WTC11 (cell line): ENCODE results near the gene CCSER1. TPM values are rescaled to one million over a fixed set of nuclear protein-coding genes. Genes with fewer than 3 reads are reported as not detected.

ENCODE experiments used
- ATAC-seq: fragments of 200-7000 bp; cut with Tn5 transposase; 2 replicates; pipeline ENCODE4 v1.10.0; 2021; ENCODE audit warnings: mild to moderate bottlenecking, moderate library complexity
- CTCF ChIA-PET: fragments of 300-600 bp; sonication (Branson Sonifier 250); formaldehyde crosslinking; loops from one replicate; lab custom pipeline; 2021; ENCODE audit warnings: antibody characterized with exemption; lab: Charles Lee
- POLR2A ChIA-PET: fragments of 350-600 bp; sonication (Branson Sonifier 250); formaldehyde crosslinking; loops from one replicate; lab custom pipeline; 2021; ENCODE audit warnings: antibody characterized with exemption; lab: Charles Lee
- DNase-seq: peaks from one replicate; pipeline ENCODE4 v3.0.0; 2021; ENCODE audit warnings: low spot score
- H3K27ac Mint-ChIP-seq: 2 replicates; pipeline ENCODE4 v1.8.0; 2021; ENCODE audit warnings: mixed read lengths
- H3K27me3 Mint-ChIP-seq: 2 replicates; pipeline ENCODE4 v1.8.0; 2021; ENCODE audit warnings: low read depth, mild to moderate bottlenecking, moderate library complexity, mixed read lengths
- H3K36me3 Mint-ChIP-seq: 2 replicates; pipeline ENCODE4 v1.8.0; 2021; ENCODE audit warnings: mixed read lengths
- H3K4me1 Mint-ChIP-seq: 2 replicates; pipeline ENCODE4 v1.8.0; 2022; ENCODE audit warnings: mixed read lengths
- H3K4me3 Mint-ChIP-seq: 2 replicates; pipeline ENCODE4 v1.8.0; 2021; ENCODE audit warnings: mild to moderate bottlenecking, moderate library complexity, mixed read lengths
- H3K9me3 Mint-ChIP-seq: 2 replicates; pipeline ENCODE4 v1.8.0; 2021; ENCODE audit warnings: mixed read lengths
- EMX1 ChIP-seq: fragments of 250-450 bp; sonication (Bioruptor Pico); IDR thresholded peaks from 2 replicates; pipeline ENCODE4 v1.8.0; 2021; ENCODE audit warnings: mild to moderate bottlenecking
- GTF2I ChIP-seq: fragments of 250-450 bp; sonication (Bioruptor Pico); conservative IDR thresholded peaks from 2 replicates; pipeline ENCODE4 v1.4.0; 2021; ENCODE audit warnings: mild to moderate bottlenecking
- ZNF121 ChIP-seq: sonication (generic); formaldehyde crosslinking; IDR thresholded peaks from 2 replicates; pipeline ENCODE4 v1.8.0; 2023; ENCODE audit warnings: missing genetic modification reagents
- ZNF263 ChIP-seq: sonication (generic); formaldehyde crosslinking; IDR thresholded peaks from 2 replicates; pipeline ENCODE4 v1.8.1; 2022; ENCODE audit warnings: low read depth, mild to moderate bottlenecking, moderate library complexity, missing genetic modification reagents
- ZNF423 ChIP-seq: fragments of 250-450 bp; sonication (Bioruptor Pico); IDR thresholded peaks from 2 replicates; pipeline ENCODE4 v2.1.2; 2022; ENCODE audit warnings: mild to moderate bottlenecking, moderate library complexity
- ZNF671 ChIP-seq: fragments of 250-450 bp; sonication (Bioruptor Pico); IDR thresholded peaks from 2 replicates; pipeline ENCODE4 v1.8.0; 2021; ENCODE audit warnings: mild to moderate bottlenecking
- total RNA-seq: library from RNA; stranded (reverse); gene quantifications from 3 replicates; pipeline ENCODE4 v1.2.3, GENCODE V29; 2021
- TF ChIP-seq, protein P1 (sequence below): fragments of 250-450 bp; sonication (Bioruptor Pico); IDR thresholded peaks from 2 replicates; pipeline ENCODE4 v1.9.0; 2021; ENCODE audit warnings: mild to moderate bottlenecking
- TF ChIP-seq, protein P2 (sequence below): sonication (generic); formaldehyde crosslinking; IDR thresholded peaks from 2 replicates; pipeline ENCODE4 v1.8.0; 2023; ENCODE audit warnings: missing genetic modification reagents, mild to moderate bottlenecking, borderline replicate concordance
- TF ChIP-seq, protein P3 (sequence below): sonication (generic); formaldehyde crosslinking; IDR thresholded peaks from 2 replicates; pipeline ENCODE4 v1.8.1; 2022; ENCODE audit warnings: low read depth, missing genetic modification reagents, borderline replicate concordance
- TF ChIP-seq, protein P4 (sequence below): sonication (generic); formaldehyde crosslinking; IDR thresholded peaks from 2 replicates; pipeline ENCODE4 v1.8.1; 2023; ENCODE audit warnings: mild to moderate bottlenecking, missing genetic modification reagents
- TF ChIP-seq, protein P5 (sequence below): fragments of 250-450 bp; sonication (Bioruptor Pico); IDR thresholded peaks from 2 replicates; pipeline ENCODE4 v1.9.0; 2021; ENCODE audit warnings: mild to moderate bottlenecking, borderline replicate concordance
- TF ChIP-seq, protein P6 (sequence below): sonication (generic); formaldehyde crosslinking; IDR thresholded peaks from 2 replicates; pipeline ENCODE4 v1.8.1; 2023; ENCODE audit warnings: mild to moderate bottlenecking, missing genetic modification reagents
- TF ChIP-seq, protein P7 (sequence below): sonication (generic); formaldehyde crosslinking; IDR thresholded peaks from 2 replicates; pipeline ENCODE4 v1.8.0; 2022; ENCODE audit warnings: mild to moderate bottlenecking, missing genetic modification reagents

Gene CCSER1
- total RNA-seq, 1 experiment from 2014 or later: 0.87 TPM

DNA sequence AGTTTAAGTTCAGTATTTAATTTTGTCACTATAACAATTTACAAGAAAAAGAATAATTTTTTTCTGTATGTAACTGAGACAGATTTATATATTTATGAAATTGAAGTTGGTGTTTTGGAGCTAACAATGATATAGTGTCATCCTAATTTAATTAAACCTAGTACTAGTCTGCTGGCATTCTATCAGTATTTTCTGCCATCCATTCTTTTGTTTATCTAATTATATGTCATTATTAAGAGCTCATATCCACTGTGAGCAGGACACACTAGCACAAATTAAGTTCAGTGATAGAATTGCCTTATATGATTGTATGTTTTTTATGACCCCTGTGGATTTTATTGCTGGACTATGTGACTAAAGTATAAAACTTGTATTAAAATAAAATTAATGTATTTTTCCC, 996.5 kb downstream of the CCSER1 start (continued):
- TF ChIP-seq, protein P1, sequence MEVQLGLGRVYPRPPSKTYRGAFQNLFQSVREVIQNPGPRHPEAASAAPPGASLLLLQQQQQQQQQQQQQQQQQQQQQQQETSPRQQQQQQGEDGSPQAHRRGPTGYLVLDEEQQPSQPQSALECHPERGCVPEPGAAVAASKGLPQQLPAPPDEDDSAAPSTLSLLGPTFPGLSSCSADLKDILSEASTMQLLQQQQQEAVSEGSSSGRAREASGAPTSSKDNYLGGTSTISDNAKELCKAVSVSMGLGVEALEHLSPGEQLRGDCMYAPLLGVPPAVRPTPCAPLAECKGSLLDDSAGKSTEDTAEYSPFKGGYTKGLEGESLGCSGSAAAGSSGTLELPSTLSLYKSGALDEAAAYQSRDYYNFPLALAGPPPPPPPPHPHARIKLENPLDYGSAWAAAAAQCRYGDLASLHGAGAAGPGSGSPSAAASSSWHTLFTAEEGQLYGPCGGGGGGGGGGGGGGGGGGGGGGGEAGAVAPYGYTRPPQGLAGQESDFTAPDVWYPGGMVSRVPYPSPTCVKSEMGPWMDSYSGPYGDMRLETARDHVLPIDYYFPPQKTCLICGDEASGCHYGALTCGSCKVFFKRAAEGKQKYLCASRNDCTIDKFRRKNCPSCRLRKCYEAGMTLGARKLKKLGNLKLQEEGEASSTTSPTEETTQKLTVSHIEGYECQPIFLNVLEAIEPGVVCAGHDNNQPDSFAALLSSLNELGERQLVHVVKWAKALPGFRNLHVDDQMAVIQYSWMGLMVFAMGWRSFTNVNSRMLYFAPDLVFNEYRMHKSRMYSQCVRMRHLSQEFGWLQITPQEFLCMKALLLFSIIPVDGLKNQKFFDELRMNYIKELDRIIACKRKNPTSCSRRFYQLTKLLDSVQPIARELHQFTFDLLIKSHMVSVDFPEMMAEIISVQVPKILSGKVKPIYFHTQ (CRISPR knock-in tag): no peak

DNA sequence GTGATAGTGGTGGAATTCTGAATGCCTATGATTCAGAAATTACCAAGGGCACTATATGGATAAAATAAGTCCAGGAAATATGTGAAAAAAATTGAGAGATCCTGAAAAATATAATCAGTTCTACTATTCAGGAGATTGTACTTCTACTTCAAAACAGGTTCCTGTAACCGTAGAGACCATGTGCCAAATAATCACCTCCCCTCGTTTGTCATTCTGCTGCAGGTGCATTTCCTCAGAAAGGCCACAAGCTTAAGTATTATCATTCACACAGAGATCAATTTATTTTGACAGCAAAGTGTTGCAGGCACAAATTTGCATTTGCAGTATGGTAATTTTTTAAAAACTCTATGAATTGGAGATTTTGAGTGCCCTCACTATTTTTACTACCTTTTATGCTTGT, 1000.0 kb downstream of the CCSER1 start:
- DNase-seq (no peak), ATAC-seq (no peak)
- no peak overlapping the region for H3K4me3 Mint-ChIP-seq
- no peak overlapping the region for H3K27ac Mint-ChIP-seq
- CTCF ChIA-PET: no interaction called here
- H3K27me3 Mint-ChIP-seq: no peaks in the 10 kb centered on the region
- H3K9me3 Mint-ChIP-seq: no peaks in the 10 kb centered on the region
- POLR2A ChIA-PET: no interaction called here
- no peaks in the 10 kb centered on the region for H3K36me3 Mint-ChIP-seq
- H3K4me1 Mint-ChIP-seq: peaks cover 11% of the 10 kb centered on the region
- TF ChIP-seq, protein P2, sequence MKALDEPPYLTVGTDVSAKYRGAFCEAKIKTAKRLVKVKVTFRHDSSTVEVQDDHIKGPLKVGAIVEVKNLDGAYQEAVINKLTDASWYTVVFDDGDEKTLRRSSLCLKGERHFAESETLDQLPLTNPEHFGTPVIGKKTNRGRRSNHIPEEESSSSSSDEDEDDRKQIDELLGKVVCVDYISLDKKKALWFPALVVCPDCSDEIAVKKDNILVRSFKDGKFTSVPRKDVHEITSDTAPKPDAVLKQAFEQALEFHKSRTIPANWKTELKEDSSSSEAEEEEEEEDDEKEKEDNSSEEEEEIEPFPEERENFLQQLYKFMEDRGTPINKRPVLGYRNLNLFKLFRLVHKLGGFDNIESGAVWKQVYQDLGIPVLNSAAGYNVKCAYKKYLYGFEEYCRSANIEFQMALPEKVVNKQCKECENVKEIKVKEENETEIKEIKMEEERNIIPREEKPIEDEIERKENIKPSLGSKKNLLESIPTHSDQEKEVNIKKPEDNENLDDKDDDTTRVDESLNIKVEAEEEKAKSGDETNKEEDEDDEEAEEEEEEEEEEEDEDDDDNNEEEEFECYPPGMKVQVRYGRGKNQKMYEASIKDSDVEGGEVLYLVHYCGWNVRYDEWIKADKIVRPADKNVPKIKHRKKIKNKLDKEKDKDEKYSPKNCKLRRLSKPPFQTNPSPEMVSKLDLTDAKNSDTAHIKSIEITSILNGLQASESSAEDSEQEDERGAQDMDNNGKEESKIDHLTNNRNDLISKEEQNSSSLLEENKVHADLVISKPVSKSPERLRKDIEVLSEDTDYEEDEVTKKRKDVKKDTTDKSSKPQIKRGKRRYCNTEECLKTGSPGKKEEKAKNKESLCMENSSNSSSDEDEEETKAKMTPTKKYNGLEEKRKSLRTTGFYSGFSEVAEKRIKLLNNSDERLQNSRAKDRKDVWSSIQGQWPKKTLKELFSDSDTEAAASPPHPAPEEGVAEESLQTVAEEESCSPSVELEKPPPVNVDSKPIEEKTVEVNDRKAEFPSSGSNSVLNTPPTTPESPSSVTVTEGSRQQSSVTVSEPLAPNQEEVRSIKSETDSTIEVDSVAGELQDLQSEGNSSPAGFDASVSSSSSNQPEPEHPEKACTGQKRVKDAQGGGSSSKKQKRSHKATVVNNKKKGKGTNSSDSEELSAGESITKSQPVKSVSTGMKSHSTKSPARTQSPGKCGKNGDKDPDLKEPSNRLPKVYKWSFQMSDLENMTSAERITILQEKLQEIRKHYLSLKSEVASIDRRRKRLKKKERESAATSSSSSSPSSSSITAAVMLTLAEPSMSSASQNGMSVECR: no peak
- no peak for TF ChIP-seq ZNF671 (CRISPR knock-in tag)
- TF ChIP-seq, protein P3, sequence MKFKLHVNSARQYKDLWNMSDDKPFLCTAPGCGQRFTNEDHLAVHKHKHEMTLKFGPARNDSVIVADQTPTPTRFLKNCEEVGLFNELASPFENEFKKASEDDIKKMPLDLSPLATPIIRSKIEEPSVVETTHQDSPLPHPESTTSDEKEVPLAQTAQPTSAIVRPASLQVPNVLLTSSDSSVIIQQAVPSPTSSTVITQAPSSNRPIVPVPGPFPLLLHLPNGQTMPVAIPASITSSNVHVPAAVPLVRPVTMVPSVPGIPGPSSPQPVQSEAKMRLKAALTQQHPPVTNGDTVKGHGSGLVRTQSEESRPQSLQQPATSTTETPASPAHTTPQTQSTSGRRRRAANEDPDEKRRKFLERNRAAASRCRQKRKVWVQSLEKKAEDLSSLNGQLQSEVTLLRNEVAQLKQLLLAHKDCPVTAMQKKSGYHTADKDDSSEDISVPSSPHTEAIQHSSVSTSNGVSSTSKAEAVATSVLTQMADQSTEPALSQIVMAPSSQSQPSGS (CRISPR knock-in tag): no peak
- TF ChIP-seq EMX1 (CRISPR knock-in tag): no peak
- TF ChIP-seq, protein P4, sequence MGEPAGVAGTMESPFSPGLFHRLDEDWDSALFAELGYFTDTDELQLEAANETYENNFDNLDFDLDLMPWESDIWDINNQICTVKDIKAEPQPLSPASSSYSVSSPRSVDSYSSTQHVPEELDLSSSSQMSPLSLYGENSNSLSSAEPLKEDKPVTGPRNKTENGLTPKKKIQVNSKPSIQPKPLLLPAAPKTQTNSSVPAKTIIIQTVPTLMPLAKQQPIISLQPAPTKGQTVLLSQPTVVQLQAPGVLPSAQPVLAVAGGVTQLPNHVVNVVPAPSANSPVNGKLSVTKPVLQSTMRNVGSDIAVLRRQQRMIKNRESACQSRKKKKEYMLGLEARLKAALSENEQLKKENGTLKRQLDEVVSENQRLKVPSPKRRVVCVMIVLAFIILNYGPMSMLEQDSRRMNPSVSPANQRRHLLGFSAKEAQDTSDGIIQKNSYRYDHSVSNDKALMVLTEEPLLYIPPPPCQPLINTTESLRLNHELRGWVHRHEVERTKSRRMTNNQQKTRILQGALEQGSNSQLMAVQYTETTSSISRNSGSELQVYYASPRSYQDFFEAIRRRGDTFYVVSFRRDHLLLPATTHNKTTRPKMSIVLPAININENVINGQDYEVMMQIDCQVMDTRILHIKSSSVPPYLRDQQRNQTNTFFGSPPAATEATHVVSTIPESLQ (CRISPR knock-in tag): no peak
- TF ChIP-seq ZNF423 (CRISPR knock-in tag): no peak
- TF ChIP-seq, protein P5, sequence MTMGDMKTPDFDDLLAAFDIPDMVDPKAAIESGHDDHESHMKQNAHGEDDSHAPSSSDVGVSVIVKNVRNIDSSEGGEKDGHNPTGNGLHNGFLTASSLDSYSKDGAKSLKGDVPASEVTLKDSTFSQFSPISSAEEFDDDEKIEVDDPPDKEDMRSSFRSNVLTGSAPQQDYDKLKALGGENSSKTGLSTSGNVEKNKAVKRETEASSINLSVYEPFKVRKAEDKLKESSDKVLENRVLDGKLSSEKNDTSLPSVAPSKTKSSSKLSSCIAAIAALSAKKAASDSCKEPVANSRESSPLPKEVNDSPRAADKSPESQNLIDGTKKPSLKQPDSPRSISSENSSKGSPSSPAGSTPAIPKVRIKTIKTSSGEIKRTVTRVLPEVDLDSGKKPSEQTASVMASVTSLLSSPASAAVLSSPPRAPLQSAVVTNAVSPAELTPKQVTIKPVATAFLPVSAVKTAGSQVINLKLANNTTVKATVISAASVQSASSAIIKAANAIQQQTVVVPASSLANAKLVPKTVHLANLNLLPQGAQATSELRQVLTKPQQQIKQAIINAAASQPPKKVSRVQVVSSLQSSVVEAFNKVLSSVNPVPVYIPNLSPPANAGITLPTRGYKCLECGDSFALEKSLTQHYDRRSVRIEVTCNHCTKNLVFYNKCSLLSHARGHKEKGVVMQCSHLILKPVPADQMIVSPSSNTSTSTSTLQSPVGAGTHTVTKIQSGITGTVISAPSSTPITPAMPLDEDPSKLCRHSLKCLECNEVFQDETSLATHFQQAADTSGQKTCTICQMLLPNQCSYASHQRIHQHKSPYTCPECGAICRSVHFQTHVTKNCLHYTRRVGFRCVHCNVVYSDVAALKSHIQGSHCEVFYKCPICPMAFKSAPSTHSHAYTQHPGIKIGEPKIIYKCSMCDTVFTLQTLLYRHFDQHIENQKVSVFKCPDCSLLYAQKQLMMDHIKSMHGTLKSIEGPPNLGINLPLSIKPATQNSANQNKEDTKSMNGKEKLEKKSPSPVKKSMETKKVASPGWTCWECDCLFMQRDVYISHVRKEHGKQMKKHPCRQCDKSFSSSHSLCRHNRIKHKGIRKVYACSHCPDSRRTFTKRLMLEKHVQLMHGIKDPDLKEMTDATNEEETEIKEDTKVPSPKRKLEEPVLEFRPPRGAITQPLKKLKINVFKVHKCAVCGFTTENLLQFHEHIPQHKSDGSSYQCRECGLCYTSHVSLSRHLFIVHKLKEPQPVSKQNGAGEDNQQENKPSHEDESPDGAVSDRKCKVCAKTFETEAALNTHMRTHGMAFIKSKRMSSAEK: no peak
- no peak for TF ChIP-seq ZNF263 (CRISPR knock-in tag)
- TF ChIP-seq, protein P6, sequence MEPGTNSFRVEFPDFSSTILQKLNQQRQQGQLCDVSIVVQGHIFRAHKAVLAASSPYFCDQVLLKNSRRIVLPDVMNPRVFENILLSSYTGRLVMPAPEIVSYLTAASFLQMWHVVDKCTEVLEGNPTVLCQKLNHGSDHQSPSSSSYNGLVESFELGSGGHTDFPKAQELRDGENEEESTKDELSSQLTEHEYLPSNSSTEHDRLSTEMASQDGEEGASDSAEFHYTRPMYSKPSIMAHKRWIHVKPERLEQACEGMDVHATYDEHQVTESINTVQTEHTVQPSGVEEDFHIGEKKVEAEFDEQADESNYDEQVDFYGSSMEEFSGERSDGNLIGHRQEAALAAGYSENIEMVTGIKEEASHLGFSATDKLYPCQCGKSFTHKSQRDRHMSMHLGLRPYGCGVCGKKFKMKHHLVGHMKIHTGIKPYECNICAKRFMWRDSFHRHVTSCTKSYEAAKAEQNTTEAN (CRISPR knock-in tag): no peak
- TF ChIP-seq, protein P7, sequence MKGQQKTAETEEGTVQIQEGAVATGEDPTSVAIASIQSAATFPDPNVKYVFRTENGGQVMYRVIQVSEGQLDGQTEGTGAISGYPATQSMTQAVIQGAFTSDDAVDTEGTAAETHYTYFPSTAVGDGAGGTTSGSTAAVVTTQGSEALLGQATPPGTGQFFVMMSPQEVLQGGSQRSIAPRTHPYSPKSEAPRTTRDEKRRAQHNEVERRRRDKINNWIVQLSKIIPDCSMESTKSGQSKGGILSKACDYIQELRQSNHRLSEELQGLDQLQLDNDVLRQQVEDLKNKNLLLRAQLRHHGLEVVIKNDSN (CRISPR knock-in tag): no peak
- TF ChIP-seq ZNF121 (CRISPR knock-in tag): no peak
- no peak for TF ChIP-seq GTF2I (CRISPR knock-in tag)
- TF ChIP-seq, all 79 proteins: peak for 0
